Smooth muscle cell (in vitro differentiated cells): Measurements from ENCODE around the gene PPIA. TPM values are rescaled to one million over a fixed set of nuclear protein-coding genes. Genes with fewer than 3 reads are reported as not detected.
"Not testable (repeated sequence)": the region's sequence is repeated elsewhere in the genome, so short reads cannot be mapped to it uniquely, and the experiment has no call there.

ENCODE experiments used
- DNase-seq: peaks from one replicate; lab custom pipeline; 2025; ENCODE audit not compliant: unreplicated experiment; lab: John Stamatoyannopoulos, UW
- H2AFZ ChIP-seq: fragments of 200-600 bp; sonication (generic); 2 replicates; pipeline ENCODE4 v1.6.0; 2016; ENCODE audit warnings: antibody characterized with exemption, low read depth, mild to moderate bottlenecking
- H3F3A ChIP-seq: fragments of 200-600 bp; sonication (generic); 2 replicates; pipeline ENCODE4 v1.6.0; 2017; ENCODE audit warnings: antibody characterized with exemption, low read depth
- H3K27ac ChIP-seq: fragments of 200-600 bp; sonication (generic); 2 replicates; pipeline ENCODE4 v1.5.1; 2016; ENCODE audit warnings: low read depth, mild to moderate bottlenecking
- H3K27me3 ChIP-seq: fragments of 200-600 bp; sonication (generic); 2 replicates; pipeline ENCODE4 v1.6.1; 2016; ENCODE audit warnings: low read depth, mild to moderate bottlenecking
- H3K36me3 ChIP-seq: fragments of 200-600 bp; sonication (generic); 2 replicates; pipeline ENCODE4 v1.5.1; 2016; ENCODE audit warnings: low read depth
- H3K4me1 ChIP-seq: fragments of 200-600 bp; sonication (generic); 2 replicates; pipeline ENCODE4 v1.5.1; 2016; ENCODE audit warnings: low read depth
- H3K4me2 ChIP-seq: fragments of 200-600 bp; sonication (generic); 2 replicates; pipeline ENCODE4 v1.6.0; 2016; ENCODE audit warnings: mild to moderate bottlenecking
- H3K4me3 ChIP-seq: fragments of 200-600 bp; sonication (generic); 2 replicates; pipeline ENCODE4 v1.5.1; 2016; ENCODE audit warnings: mild to moderate bottlenecking
- H3K79me2 ChIP-seq: fragments of 200-600 bp; sonication (generic); 2 replicates; pipeline ENCODE4 v1.6.0; 2016; ENCODE audit warnings: low read depth, mild to moderate bottlenecking
- H3K9ac ChIP-seq: fragments of 200-600 bp; sonication (generic); 2 replicates; pipeline ENCODE4 v1.6.0; 2016; ENCODE audit warnings: low read depth
- H3K9me3 ChIP-seq: fragments of 200-600 bp; sonication (generic); replicated peaks from 2 replicates; pipeline ENCODE4 v1.5.1; 2016; ENCODE audit warnings: low read depth
- H4K20me1 ChIP-seq: fragments of 200-600 bp; sonication (generic); 2 replicates; pipeline ENCODE4 v1.6.0; 2016; ENCODE audit warnings: low read depth
- CTCF ChIP-seq: fragments of 200-600 bp; sonication (generic); IDR thresholded peaks from 2 replicates; pipeline ENCODE4 v1.5.1; 2017; ENCODE audit warnings: borderline replicate concordance, mild to moderate bottlenecking, antibody characterized with exemption; ENCODE audit not compliant: insufficient read depth, poor library complexity, severe bottlenecking
- WGBS: methylation state at CpG from one replicate; pipeline ENCODE4 v1.1.7; 2016; ENCODE audit warnings: low lambda C conversion rate; 5-methylcytosine and 5-hydroxymethylcytosine counted together
- polyA plus RNA-seq: library from polyadenylated mRNA; unstranded; fragments of >200 nt; fragmentation: Nextera tagmentation; extraction: Ambion mirVana; gene quantifications from 2 replicates; pipeline ENCODE4 v1.2.1, GENCODE V29; 2016
- total RNA-seq: library from RNA; depleted of rRNA; stranded (reverse); fragments of >200 nt; gene quantifications from 2 replicates; pipeline ENCODE4 v1.2.3, GENCODE V29; 2014

Gene PPIA
- total and polyA plus RNA-seq, 2 experiments from 2014 or later = 2,990 to 3,434 TPM

GRCh38 chr7:44772440-44772839 is 24.0 kb upstream of the PPIA start:
- Histone ChIP-seq H3K9ac (no peak overlapping the region), H3K27me3 (no peaks in the 10 kb centered on the region), H3K4me3 (no peak overlapping the region), H2AFZ (no peak overlapping the region), H3K36me3 (no peaks in the 10 kb centered on the region), H3K9me3 (no peaks in the 10 kb centered on the region), H3K27ac (no peak overlapping the region), H4K20me1 (no peaks in the 10 kb centered on the region), H3K4me1 (no peaks in the 10 kb centered on the region), H3F3A (peaks cover 8% of the 10 kb centered on the region), H3K79me2 (no peaks in the 10 kb centered on the region), H3K4me2 (no peak overlapping the region)
- WGBS = 71% methylated on average over 6 of the region's 6 CpGs
- no peak for DNase-seq
- TF ChIP-seq CTCF = no peak

- no peak for TF ChIP-seq CTCF
- Histone ChIP-seq H2AFZ (no peak overlapping the region), H3K79me2 (no peaks in the 10 kb centered on the region), H3K36me3 (no peaks in the 10 kb centered on the region), H3K9me3 (no peaks in the 10 kb centered on the region), H3K27me3 (no peaks in the 10 kb centered on the region), H3K27ac (no peak overlapping the region), H3K9ac (no peak overlapping the region), H3K4me3 (no peak overlapping the region), H3K4me1 (no peaks in the 10 kb centered on the region), H4K20me1 (no peaks in the 10 kb centered on the region), H3K4me2 (no peak overlapping the region), H3F3A (peaks cover 8% of the 10 kb centered on the region)
- no peak for DNase-seq
- WGBS = 76% methylated on average over 10 of the region's 10 CpGs
These were observed 23.6 kb upstream of the PPIA start for GRCh38 chr7:44772867-44773266.

GRCh38 chr7:44774486-44774885 is 22.0 kb upstream of the PPIA start:
- H3F3A ChIP-seq, H3K4me3 ChIP-seq, H3K27ac ChIP-seq, H3K36me3 ChIP-seq, DNase-seq, H2AFZ ChIP-seq, H3K27me3 ChIP-seq, H3K9ac ChIP-seq, H3K9me3 ChIP-seq, H3K4me1 ChIP-seq, H4K20me1 ChIP-seq, H3K79me2 ChIP-seq, H3K4me2 ChIP-seq: not testable (repeated sequence)
- WGBS = 75% methylated on average over 3 of the region's 3 CpGs

- H3K4me3 ChIP-seq = no peak overlapping the region
- H3K79me2 ChIP-seq = no peaks in the 10 kb centered on the region
- no peak overlapping the region for H3K4me2 ChIP-seq
- 90% methylated on average over 6 of the region's 6 CpGs for WGBS
- H3K9ac ChIP-seq = no peak overlapping the region
- no peaks in the 10 kb centered on the region for H4K20me1 ChIP-seq
- no peak overlapping the region for H3K27ac ChIP-seq
- no peaks in the 10 kb centered on the region for H3K36me3 ChIP-seq
- TF ChIP-seq CTCF = no peak
- H3K9me3 ChIP-seq = no peaks in the 10 kb centered on the region
- H2AFZ ChIP-seq = no peak overlapping the region
- no peak for DNase-seq
- peaks cover 3% of the 10 kb centered on the region for H3F3A ChIP-seq
- no peaks in the 10 kb centered on the region for H3K27me3 ChIP-seq
- H3K4me1 ChIP-seq = no peaks in the 10 kb centered on the region
These were observed 20.9 kb upstream of the PPIA start for GRCh38 chr7:44775383-44776107.
